ENCODE results near the gene FOS.

FOS gene

GRCh38 chr14:75322746-75323145, 44.1 kb downstream of the FOS start:
- no peak for DNase-seq

- peak; percentile 48 for DNase-seq
These were observed 44.9 kb downstream of the FOS start for GRCh38 chr14:75323571-75323970.

DNA sequence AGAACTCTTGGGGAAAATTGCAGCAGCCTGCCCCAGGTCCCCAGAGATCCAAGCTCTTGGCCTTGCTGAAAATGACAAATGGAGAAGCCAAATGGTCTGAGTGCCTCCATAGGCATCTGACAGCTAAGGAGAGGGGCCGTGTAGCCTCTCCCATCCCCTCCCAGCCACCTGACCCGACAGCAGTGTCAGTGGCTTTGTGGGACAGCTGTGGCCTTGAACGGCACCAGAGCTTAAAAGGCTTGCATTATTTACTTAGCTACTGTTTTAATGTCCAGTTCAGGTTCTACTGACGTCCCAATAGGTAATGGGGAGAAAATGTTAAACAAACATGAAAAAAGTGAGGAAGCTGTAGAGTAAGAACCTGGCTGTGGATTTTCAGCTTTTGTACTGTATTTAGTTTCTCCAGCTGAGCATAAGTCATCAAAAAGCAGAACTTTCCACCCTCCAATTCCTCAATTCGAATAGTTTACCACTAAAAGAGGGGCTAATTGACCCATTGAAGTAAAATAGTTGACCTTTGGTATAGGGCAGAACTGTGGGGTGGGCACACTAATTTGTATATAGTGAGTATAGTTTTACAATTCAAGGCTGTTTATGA, 50.0 kb downstream of the FOS start:
- DNase-seq = no peak

- DNase-seq = no peak
These were observed 50.7 kb downstream of the FOS start for GRCh38 chr14:75329369-75329768.

DNA sequence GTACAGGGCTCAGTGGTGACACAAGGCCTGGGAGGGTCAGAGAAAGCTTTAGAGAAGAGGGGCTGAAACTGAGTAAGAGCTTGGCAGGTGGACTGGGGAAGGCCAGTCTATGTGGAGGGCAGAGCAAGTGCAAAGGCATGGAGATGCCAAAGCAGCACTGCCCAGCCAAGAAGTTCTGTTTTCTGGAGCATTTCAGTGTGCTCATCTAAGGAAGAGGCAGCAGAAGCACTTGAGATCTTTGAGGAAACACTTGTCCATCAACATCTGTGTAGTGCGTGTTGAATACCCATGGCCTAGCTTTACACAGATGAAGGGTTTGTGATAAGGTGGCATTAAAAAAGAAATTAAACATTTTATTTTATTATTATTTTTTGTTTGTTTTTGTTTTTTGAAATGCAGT, 52.8 kb downstream of the FOS start:
- no peak for DNase-seq

Measured in fibroblast of skin of right quadriceps (primary cell).